Prostate gland (tissue), 2 donors: Measurements from ENCODE around the gene IRAG1.

Experiments used
- CTCF ChIP-seq, 4 experiments: fragments of 200-600 bp in 2 of 4; fragments of 450-650 bp in 2 of 4; sonication (generic) in 2 of 4; IDR thresholded peaks; 1 replicate in 3 of 4; 2 replicates in 1 of 4; pipeline ENCODE4 v1.5.1; 2016 to 2019; ENCODE audit warnings: antibody characterized with exemption in 4 of 4, mild to moderate bottlenecking in 2 of 4, moderate library complexity in 2 of 4
- POLR2A ChIP-seq: fragments of 450-650 bp; IDR thresholded peaks from one replicate; pipeline ENCODE4 v1.6.1; 2016; ENCODE audit warnings: antibody characterized with exemption, mild to moderate bottlenecking

GRCh38 chr11:10678101-10678500, 15.5 kb downstream of the IRAG1 start:
- TF ChIP-seq POLR2A (no peak), CTCF (IDR thresholded peaks at IDR 0.05) (no peak)
